LNCaP clone FGC (cell line): ENCODE results near the gene RUNX2.

ENCODE experiments used
- DNase-seq: peaks from one replicate; pipeline ENCODE4 v3.0.0-alpha.2; 2011; ENCODE audit warnings: low read depth
- H3K4me3 ChIP-seq: 2 replicates; pipeline ENCODE4 v1.5.1; 2011; ENCODE audit warnings: mild to moderate bottlenecking, low read depth, low read length, control low read depth
- CTCF ChIP-seq: IDR thresholded peaks from 2 replicates; pipeline ENCODE4 v1.5.1; 2012; ENCODE audit warnings: mild to moderate bottlenecking; ENCODE audit not compliant: control insufficient read depth, insufficient read depth; ENCODE audit errors: extremely low read depth

RUNX2 gene

GRCh38 chr6:45634231-45634630 lies 306.1 kb downstream of the RUNX2 start:
- DNase-seq, result no peak
- H3K4me3 ChIP-seq, result no peak overlapping the region
- no peak for TF ChIP-seq CTCF

DNA sequence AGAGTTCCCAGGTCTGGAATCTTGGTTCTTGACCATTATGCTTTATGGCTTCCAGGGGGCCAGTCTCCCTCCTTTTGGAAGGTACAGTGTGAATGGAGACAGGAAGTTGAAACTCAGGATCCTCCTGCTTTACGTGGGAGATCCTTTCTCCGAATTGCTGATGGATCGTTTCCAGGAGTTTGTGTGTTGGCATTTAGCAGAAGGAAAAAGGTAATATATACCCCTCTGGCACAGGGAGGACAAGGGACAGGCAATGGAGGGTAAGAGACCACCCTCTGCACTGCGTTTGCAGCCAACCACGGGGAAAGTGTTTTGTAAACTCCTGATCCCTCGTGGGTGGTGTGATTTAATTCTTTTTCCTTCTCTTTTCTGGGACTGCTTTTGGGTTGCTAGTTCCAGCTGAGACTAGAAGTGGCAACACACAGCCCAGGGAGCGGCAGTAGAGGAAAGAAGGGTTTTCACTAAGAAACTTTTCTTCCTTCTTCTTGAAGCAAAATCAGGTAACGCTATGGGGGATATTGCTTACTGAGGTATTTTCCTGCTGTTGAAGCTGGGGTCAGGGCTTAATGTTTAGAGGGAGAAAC lies 307.2 kb downstream of the RUNX2 start:
- no peak for TF ChIP-seq CTCF
- H3K4me3 ChIP-seq, result no peak overlapping the region

DNA sequence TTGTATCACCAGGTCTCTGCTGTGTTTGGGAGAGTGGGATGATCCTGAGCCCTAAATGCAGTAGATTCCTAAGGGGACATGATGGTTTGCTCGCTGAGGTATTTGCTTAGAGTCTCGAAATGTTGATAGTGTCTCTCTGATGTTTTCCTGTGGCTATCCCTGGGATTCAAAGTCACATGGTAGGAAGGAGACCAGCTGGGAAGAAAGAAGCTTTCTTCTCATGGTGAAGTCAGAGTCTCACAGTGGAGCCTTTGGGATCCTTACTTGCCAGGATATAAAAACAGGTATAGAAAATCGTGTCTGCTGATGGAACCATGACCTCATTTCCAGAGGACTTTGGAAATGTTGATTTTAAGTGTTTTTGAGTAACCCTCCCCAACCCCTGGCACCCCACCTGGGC lies 308.9 kb downstream of the RUNX2 start:
- TF ChIP-seq CTCF, result no peak
- DNase-seq, result no peak
- H3K4me3 ChIP-seq, result no peak overlapping the region

More for the DNA sequence above, 307.2 kb downstream of the RUNX2 start:
- no peak for DNase-seq

DNA sequence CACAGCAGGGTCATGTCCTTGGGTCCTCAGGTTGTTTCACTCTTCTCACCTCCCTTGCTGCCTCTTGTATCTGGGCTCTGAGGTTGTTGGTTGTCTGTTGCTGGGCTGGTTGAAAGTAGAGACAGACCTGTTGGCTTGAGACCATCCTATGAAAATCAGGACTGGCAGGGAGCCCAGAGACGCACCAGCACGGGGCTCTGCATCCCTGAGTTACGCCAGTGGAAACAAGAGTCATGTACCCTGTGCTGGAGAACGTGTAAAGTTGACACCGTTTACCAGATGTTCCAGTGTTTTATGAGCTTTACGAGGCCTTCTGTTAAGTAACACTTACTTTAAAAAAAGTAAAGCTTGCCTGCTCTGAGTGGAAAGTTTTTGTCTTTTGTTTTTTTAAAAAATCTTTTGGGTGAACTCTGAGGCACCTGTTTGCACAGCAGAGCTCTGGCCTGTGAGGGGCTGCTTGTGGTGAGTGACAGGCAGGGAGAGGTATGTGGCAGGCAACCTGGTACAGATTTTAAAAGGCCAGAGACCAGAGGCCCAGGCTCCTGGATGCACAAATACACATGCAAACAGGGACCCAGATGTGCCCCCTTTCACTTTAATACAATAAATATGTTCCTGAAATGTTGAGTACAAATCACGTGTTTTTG lies 309.6 kb downstream of the RUNX2 start:
- no peak overlapping the region for H3K4me3 ChIP-seq

GRCh38 chr6:45640081-45640491 lies 312.0 kb downstream of the RUNX2 start:
- no peak for TF ChIP-seq CTCF
- H3K4me3 ChIP-seq, result no peak overlapping the region
- DNase-seq, result no peak

More for the DNA sequence above, 309.6 kb downstream of the RUNX2 start:
- no peak for TF ChIP-seq CTCF
- DNase-seq, result peak; percentile 4

DNA sequence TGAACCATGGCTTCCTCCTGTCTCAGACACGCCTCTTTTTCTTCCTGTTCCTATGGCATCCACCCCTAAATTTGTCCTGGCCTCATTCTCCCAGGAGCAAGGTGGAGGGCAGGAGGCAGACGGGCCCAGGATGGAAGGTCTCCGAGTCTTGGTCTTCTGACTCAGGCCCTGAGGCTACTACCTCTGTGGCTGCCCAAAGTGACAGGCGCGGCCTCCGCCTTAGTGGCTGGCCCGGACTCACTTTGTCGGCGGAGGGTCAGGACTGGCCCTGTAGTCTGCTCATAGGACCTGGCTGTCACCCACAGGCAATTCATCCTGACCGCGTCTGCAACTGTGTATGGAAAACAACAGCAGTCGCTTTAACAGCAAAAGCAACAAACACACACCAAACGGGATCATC lies 312.7 kb downstream of the RUNX2 start:
- H3K4me3 ChIP-seq, result no peak overlapping the region
- no peak for DNase-seq
- TF ChIP-seq CTCF, result no peak
